Measurements from ENCODE around the gene CBARP. TPM values are rescaled to one million over a fixed set of nuclear protein-coding genes. Genes with fewer than 3 reads are reported as not detected.

The CBARP gene
- total RNA-seq, 1 experiment from 2014 or later, result 23.4 TPM

DNA sequence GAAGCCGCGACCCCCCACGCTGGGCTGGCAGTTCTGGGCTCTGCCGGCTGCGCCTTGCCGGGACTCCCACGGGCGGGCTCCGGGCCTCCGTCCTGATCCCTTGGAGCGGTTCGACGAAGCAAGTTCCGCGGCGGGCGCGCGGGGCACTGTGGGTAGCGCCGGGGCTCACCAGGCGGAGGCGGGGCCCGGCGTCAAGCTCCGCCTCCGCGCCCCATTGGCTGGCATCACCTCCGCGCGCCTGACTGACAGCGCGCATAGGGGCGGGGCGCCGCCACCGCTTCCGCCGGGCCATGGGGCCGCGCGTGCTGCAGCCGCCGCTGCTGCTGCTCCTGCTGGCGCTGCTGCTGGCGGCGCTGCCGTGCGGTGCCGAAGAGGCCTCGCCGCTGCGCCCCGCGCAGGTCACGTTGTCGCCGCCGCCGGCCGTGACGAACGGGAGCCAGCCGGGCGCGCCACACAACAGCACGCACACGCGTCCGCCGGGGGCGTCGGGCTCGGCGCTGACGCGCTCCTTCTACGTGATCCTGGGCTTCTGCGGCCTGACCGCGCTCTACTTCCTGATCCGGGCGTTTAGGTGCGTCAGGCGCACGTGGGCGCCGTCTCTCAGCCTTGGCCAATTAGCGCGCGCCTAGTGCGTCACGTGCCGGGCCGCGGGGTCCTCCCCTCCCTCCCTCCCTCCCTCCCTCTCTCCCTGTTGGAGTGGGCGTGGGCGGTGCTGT lies 37.6 kb upstream of the CBARP start, which contains the start of gene FAM174C (continued):
- TF ChIP-seq ZNF121 (CRISPR knock-in tag; IDR thresholded peaks at IDR 0.05) (no peak), ZNF671 (CRISPR knock-in tag; IDR thresholded peaks at IDR 0.05) (peak; percentile 72; the same call in 1 of the 2 replicates), EMX1 (CRISPR knock-in tag; IDR thresholded peaks at IDR 0.05) (peak; percentile 82; the same call in 1 of the 2 replicates), ATF1 (CRISPR knock-in tag; IDR thresholded peaks at IDR 0.05) (peak; percentile 69; the same call in 1 of the 2 replicates), E2F1 (CRISPR knock-in tag; IDR thresholded peaks at IDR 0.05) (no peak), ZNF232 (CRISPR knock-in tag; IDR thresholded peaks at IDR 0.05) (no peak)
- TF ChIP-seq, protein P1, sequence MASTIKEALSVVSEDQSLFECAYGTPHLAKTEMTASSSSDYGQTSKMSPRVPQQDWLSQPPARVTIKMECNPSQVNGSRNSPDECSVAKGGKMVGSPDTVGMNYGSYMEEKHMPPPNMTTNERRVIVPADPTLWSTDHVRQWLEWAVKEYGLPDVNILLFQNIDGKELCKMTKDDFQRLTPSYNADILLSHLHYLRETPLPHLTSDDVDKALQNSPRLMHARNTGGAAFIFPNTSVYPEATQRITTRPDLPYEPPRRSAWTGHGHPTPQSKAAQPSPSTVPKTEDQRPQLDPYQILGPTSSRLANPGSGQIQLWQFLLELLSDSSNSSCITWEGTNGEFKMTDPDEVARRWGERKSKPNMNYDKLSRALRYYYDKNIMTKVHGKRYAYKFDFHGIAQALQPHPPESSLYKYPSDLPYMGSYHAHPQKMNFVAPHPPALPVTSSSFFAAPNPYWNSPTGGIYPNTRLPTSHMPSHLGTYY (CRISPR knock-in tag; IDR thresholded peaks at IDR 0.05), result peak; percentile 8; the same call in 1 of the 2 replicates
- TF ChIP-seq, protein P2, sequence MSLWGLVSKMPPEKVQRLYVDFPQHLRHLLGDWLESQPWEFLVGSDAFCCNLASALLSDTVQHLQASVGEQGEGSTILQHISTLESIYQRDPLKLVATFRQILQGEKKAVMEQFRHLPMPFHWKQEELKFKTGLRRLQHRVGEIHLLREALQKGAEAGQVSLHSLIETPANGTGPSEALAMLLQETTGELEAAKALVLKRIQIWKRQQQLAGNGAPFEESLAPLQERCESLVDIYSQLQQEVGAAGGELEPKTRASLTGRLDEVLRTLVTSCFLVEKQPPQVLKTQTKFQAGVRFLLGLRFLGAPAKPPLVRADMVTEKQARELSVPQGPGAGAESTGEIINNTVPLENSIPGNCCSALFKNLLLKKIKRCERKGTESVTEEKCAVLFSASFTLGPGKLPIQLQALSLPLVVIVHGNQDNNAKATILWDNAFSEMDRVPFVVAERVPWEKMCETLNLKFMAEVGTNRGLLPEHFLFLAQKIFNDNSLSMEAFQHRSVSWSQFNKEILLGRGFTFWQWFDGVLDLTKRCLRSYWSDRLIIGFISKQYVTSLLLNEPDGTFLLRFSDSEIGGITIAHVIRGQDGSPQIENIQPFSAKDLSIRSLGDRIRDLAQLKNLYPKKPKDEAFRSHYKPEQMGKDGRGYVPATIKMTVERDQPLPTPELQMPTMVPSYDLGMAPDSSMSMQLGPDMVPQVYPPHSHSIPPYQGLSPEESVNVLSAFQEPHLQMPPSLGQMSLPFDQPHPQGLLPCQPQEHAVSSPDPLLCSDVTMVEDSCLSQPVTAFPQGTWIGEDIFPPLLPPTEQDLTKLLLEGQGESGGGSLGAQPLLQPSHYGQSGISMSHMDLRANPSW (CRISPR knock-in tag; conservative IDR thresholded peaks at IDR 0.05; ENCODE audit: low read depth), result no peak

GRCh38 chr19:1274852-1275259 lies 37.1 kb upstream of the CBARP start:
- DNase-seq (ENCODE audit: low spot score) (no peak), ATAC-seq (peak; percentile 1)
- ChIA-PET POLR2A (interaction anchor here (1.0 to 1.7 kb wide), 5 partner anchors 8 to 140 kb away, joined by 3 to 7 read pairs (median 5); no protein-coding TSS in a partner anchor), CTCF (interaction anchor here (0.6 to 3.0 kb wide), 7 partner anchors 8 to 271 kb away, joined by 3 to 27 read pairs (median 5); no protein-coding TSS in a partner anchor)
- H3K36me3 Mint-ChIP-seq, result peaks cover 45% of the 10 kb centered on the region
- peaks cover 39% of the 10 kb centered on the region for H3K4me1 Mint-ChIP-seq
- peak overlapping the region; percentile 67 for H3K4me3 Mint-ChIP-seq
- H3K27ac Mint-ChIP-seq, result peak overlapping the region; percentile 95
- no peaks in the 10 kb centered on the region for H3K27me3 Mint-ChIP-seq (ENCODE audit: low read depth)
- no peaks in the 10 kb centered on the region for H3K9me3 Mint-ChIP-seq
- TF ChIP-seq ELF4 (CRISPR knock-in tag; IDR thresholded peaks at IDR 0.05; ENCODE audit: low read depth), result no peak
- peak; percentile 68; the same call in 1 of the 2 replicates for TF ChIP-seq E2F1 (CRISPR knock-in tag; IDR thresholded peaks at IDR 0.05)
- no peak for TF ChIP-seq ATF3 (CRISPR knock-in tag; conservative IDR thresholded peaks at IDR 0.05)
- peak; percentile 44; the same call in 1 of the 2 replicates for TF ChIP-seq ZNF416 (CRISPR knock-in tag; IDR thresholded peaks at IDR 0.05)
- TF ChIP-seq ATF6 (CRISPR knock-in tag; IDR thresholded peaks at IDR 0.05), result no peak
- TF ChIP-seq CBFB (CRISPR knock-in tag; IDR thresholded peaks at IDR 0.05; ENCODE audit: low read depth), result no peak
- peak; percentile 66; the same call in 1 of the 2 replicates for TF ChIP-seq NFATC4 (CRISPR knock-in tag; IDR thresholded peaks at IDR 0.05)
- TF ChIP-seq CREB1 (CRISPR knock-in tag; IDR thresholded peaks at IDR 0.05), result 0 out of 2 replicates have a peak, but pooled peaks have one; percentile 15
- peak; percentile 49; the same call in 1 of the 2 replicates for TF ChIP-seq USF1 (CRISPR knock-in tag; IDR thresholded peaks at IDR 0.05)
- TF ChIP-seq PREB (CRISPR knock-in tag; IDR thresholded peaks at IDR 0.05; ENCODE audit: borderline replicate concordance), result no peak
- TF ChIP-seq ZNF423 (CRISPR knock-in tag; IDR thresholded peaks at IDR 0.05), result no peak
- peak; percentile 83; the same call in 1 of the 2 replicates for TF ChIP-seq AR (CRISPR knock-in tag; IDR thresholded peaks at IDR 0.05)
- TF ChIP-seq CREM (CRISPR knock-in tag; IDR thresholded peaks at IDR 0.05), result no peak; the same call in 1 of the 2 replicates
- no peak for TF ChIP-seq MXD4 (CRISPR knock-in tag; IDR thresholded peaks at IDR 0.05; ENCODE audit: borderline replicate concordance)
